HEK293 (cell line): Measurements from ENCODE around the gene ARFGAP1.
A peak's percentile ranks its signal among the peaks of the same experiment; 100 is the strongest.
"Not testable (repeated sequence)": the region's sequence is repeated elsewhere in the genome, so short reads cannot be mapped to it uniquely, and the experiment has no call there.

Source experiments
- CTCF ChIA-PET: fragments of 350-600 bp; formaldehyde crosslinking; extraction: SDS; loops from one replicate; lab custom pipeline; 2021; ENCODE audit warnings: antibody characterized with exemption; lab: Yijun Ruan, JAX
- POLR2A ChIA-PET: fragments of 300-600 bp; formaldehyde crosslinking; extraction: SDS; loops from one replicate; lab custom pipeline; 2020; ENCODE audit warnings: antibody characterized with exemption, inconsistent platforms; lab: Yijun Ruan, JAX
- H3K27ac ChIP-seq: fragments of 200-500 bp; sonication (Bioruptor generic); 2 replicates; pipeline ENCODE4 v1.5.1; 2014; ENCODE audit warnings: low read depth, low read length, control low read depth, inconsistent platforms; ENCODE audit errors: extremely low read depth
- H3K36me3 ChIP-seq, 2 experiments: fragments of 200-500 bp in 1 of 2; sonication (Bioruptor generic) in 1 of 2; 1 replicate in 1 of 2; 2 replicates in 1 of 2; pipeline ENCODE4 v1.5.1; 2014 to 2017; ENCODE audit warnings: inconsistent platforms in 2 of 2, low read length in 2 of 2; ENCODE audit not compliant: control insufficient read depth in 2 of 2, insufficient read depth in 1 of 2
- H3K4me1 ChIP-seq: fragments of 200-500 bp; sonication (Bioruptor generic); 2 replicates; pipeline ENCODE4 v1.5.1; 2014; ENCODE audit warnings: mild to moderate bottlenecking, low read length, inconsistent platforms; ENCODE audit not compliant: control insufficient read depth, insufficient read depth
- H3K4me3 ChIP-seq: 2 replicates; pipeline ENCODE4 v1.5.1; 2011; ENCODE audit warnings: low read depth, mild to moderate bottlenecking, control low read depth, low read length, moderate library complexity
- H3K9me3 ChIP-seq: fragments of 200-500 bp; sonication (Bioruptor generic); 2 replicates; pipeline ENCODE4 v1.5.1; 2014; ENCODE audit warnings: low read depth, low read length, inconsistent platforms; ENCODE audit not compliant: control insufficient read depth, insufficient read depth
- BCL11A ChIP-seq: fragments of 450-650 bp; formaldehyde crosslinking; IDR thresholded peaks from 2 replicates; pipeline ENCODE4 v1.5.1; 2016; ENCODE audit warnings: low read depth, missing biosample characterization, missing genetic modification characterization
- CTCF ChIP-seq: fragments of 450-650 bp; formaldehyde crosslinking; IDR thresholded peaks from 2 replicates; pipeline ENCODE4 v1.5.1; 2016; ENCODE audit warnings: missing biosample characterization, missing genetic modification characterization
- IKZF3 ChIP-seq: fragments of 450-650 bp; IDR thresholded peaks from 2 replicates; pipeline ENCODE4 v1.5.0; 2018; ENCODE audit warnings: missing biosample characterization, mild to moderate bottlenecking, missing genetic modification characterization, moderate library complexity
- KLF1 ChIP-seq: fragments of 450-650 bp; formaldehyde crosslinking; IDR thresholded peaks from 2 replicates; pipeline ENCODE4 v1.5.1; 2016; ENCODE audit warnings: missing biosample characterization, missing genetic modification characterization
- MEIS1 ChIP-seq: sonication (generic); formaldehyde crosslinking; IDR thresholded peaks from 2 replicates; pipeline ENCODE4 v1.8.1; 2022; ENCODE audit warnings: missing genetic modification reagents, mild to moderate bottlenecking, borderline replicate concordance
- PATZ1 ChIP-seq: fragments of 450-650 bp; formaldehyde crosslinking; IDR thresholded peaks from 2 replicates; pipeline ENCODE4 v1.5.1; 2016; ENCODE audit warnings: missing biosample characterization, missing genetic modification characterization
- SETDB1 ChIP-seq: IDR thresholded peaks from one replicate; pipeline ENCODE4 v1.6.1; 2017; ENCODE audit warnings: mild to moderate bottlenecking, low read length, moderate library complexity, mixed read lengths; ENCODE audit not compliant: insufficient read length
- ZFP3 ChIP-seq: fragments of 450-650 bp; formaldehyde crosslinking; IDR thresholded peaks from 2 replicates; pipeline ENCODE4 v1.5.1; 2016; ENCODE audit warnings: low read depth, missing biosample characterization, missing genetic modification characterization
- ZFP41 ChIP-seq: fragments of 450-650 bp; formaldehyde crosslinking; IDR thresholded peaks from 2 replicates; pipeline ENCODE4 v1.5.1; 2016; ENCODE audit warnings: missing biosample characterization, missing genetic modification characterization, borderline replicate concordance
- ZIC2 ChIP-seq: fragments of 450-650 bp; formaldehyde crosslinking; IDR thresholded peaks from 2 replicates; pipeline ENCODE4 v1.5.1; 2016; ENCODE audit warnings: missing biosample characterization, missing genetic modification characterization
- ZNF174 ChIP-seq: fragments of 450-650 bp; formaldehyde crosslinking; IDR thresholded peaks from 2 replicates; pipeline ENCODE4 v1.5.0; 2017; ENCODE audit warnings: missing biosample characterization, mild to moderate bottlenecking, missing genetic modification characterization
- ZNF311 ChIP-seq: fragments of 450-650 bp; formaldehyde crosslinking; IDR thresholded peaks from 2 replicates; pipeline ENCODE4 v1.5.1; 2017; ENCODE audit warnings: missing biosample characterization, missing genetic modification characterization, borderline replicate concordance
- ZNF350 ChIP-seq: fragments of 450-650 bp; formaldehyde crosslinking; IDR thresholded peaks from 2 replicates; pipeline ENCODE4 v1.5.0; 2017; ENCODE audit warnings: missing biosample characterization, mild to moderate bottlenecking, missing genetic modification characterization
- ZNF416 ChIP-seq: fragments of 450-650 bp; formaldehyde crosslinking; IDR thresholded peaks from 2 replicates; pipeline ENCODE4 v1.5.1; 2016; ENCODE audit warnings: missing biosample characterization, missing genetic modification characterization
- ZNF426 ChIP-seq: fragments of 450-650 bp; formaldehyde crosslinking; IDR thresholded peaks from 2 replicates; pipeline ENCODE4 v1.5.1; 2017; ENCODE audit warnings: missing biosample characterization, missing genetic modification characterization, mild to moderate bottlenecking, inconsistent platforms, moderate library complexity
- ZNF514 ChIP-seq: fragments of 450-650 bp; formaldehyde crosslinking; IDR thresholded peaks from 2 replicates; pipeline ENCODE4 v1.5.1; 2016; ENCODE audit warnings: missing biosample characterization, missing genetic modification characterization
- ZNF654 ChIP-seq: fragments of 450-650 bp; formaldehyde crosslinking; IDR thresholded peaks from 2 replicates; pipeline ENCODE4 v1.5.1; 2016; ENCODE audit warnings: low read depth, missing biosample characterization, missing genetic modification characterization
- ZSCAN4 ChIP-seq: fragments of 450-650 bp; formaldehyde crosslinking; IDR thresholded peaks from 2 replicates; pipeline ENCODE4 v1.5.1; 2017; ENCODE audit warnings: missing biosample characterization, missing genetic modification characterization
- ZXDB ChIP-seq: fragments of 450-650 bp; formaldehyde crosslinking; IDR thresholded peaks from 2 replicates; pipeline ENCODE4 v1.5.1; 2016; ENCODE audit warnings: missing biosample characterization, missing genetic modification characterization
- TF ChIP-seq, protein P1 (sequence below): fragments of 450-650 bp; formaldehyde crosslinking; optimal IDR thresholded peaks from 2 replicates; pipeline ENCODE3; 2016; ENCODE audit warnings: missing biosample characterization, mild to moderate bottlenecking, missing genetic modification characterization
- TF ChIP-seq, protein P2 (sequence below): fragments of 450-650 bp; IDR thresholded peaks from 2 replicates; pipeline ENCODE4 v1.5.1; 2018; ENCODE audit warnings: missing biosample characterization, mild to moderate bottlenecking, missing genetic modification characterization

ARFGAP1 gene

DNA sequence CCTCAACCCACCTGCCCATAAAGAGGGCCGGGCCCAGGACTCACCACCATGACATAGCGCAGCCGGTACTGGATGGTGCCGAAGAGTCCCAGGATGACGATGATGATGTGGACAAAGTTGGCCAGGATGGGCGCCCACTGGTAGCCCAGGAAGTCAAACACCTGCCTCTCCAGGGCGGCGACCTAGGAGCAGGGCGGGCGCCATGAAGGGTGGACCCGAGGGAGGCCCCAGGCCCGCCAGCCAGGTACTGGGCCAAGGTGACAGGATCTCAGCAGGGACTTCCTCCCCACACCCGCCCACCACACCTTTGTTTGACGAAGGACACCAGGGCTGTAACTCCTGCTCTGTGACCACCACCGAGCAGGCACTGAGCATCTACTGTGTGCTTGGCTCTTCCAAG is 22.7 kb upstream of the ARFGAP1 start:
- ChIA-PET CTCF (no interaction called here), POLR2A (no interaction called here)
- Histone ChIP-seq H3K9me3 (no peaks in the 10 kb centered on the region), H3K4me3 (no peak overlapping the region), H3K36me3 (no peaks in the 10 kb centered on the region), H3K4me1 (no peaks in the 10 kb centered on the region), H3K27ac (no peak overlapping the region)
- no peak for TF ChIP-seq ZNF514 (tag by site-specific recombination)
- no peak for TF ChIP-seq ZNF350 (tag by site-specific recombination)
- no peak for TF ChIP-seq ZXDB (tag by site-specific recombination)
- no peak for TF ChIP-seq ZIC2
- no peak for TF ChIP-seq SETDB1
- 0 out of 2 replicates have a peak, but pooled peaks have one; percentile 11 for TF ChIP-seq KLF1
- no peak for TF ChIP-seq MEIS1 (CRISPR knock-in tag)

- POLR2A ChIA-PET, H3K9me3 ChIP-seq: not testable (repeated sequence)
These were observed 21.3 kb upstream of the ARFGAP1 start for GRCh38 chr20:63251350-63251749.

DNA sequence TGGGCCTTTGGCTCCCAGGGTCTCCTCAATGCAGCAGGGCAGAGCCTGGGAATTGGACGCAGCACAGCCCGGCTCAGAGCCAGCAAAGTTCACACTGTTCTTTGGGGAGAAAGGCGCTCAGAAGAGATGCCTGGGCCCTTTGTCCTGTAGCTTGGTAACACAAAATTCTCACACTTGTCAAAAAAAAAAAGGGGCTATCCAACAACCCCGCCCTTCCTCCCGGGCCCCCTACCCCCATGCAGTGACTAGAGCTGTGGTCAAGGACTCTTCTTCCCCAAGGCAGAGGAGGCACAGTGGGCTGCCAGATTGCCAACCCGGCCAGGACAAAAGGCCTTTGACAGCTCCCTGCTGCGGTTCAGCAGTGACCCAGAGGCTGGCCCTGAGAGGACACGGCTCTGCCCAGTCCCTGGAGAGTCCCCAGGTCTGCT is 20.3 kb upstream of the ARFGAP1 start:
- Histone ChIP-seq H3K4me3 (no peak overlapping the region), H3K4me1 (no peaks in the 10 kb centered on the region), H3K9me3 (no peaks in the 10 kb centered on the region), H3K36me3 (no peaks in the 10 kb centered on the region), H3K27ac (no peak overlapping the region)
- ChIA-PET CTCF (interaction anchor here (1.6 to 4.1 kb wide), 4 partner anchors 11 to 32 kb away, joined by 4 to 53 read pairs (median 4); partner anchors contain the start of gene BIRC7), POLR2A (no interaction called here)
- TF ChIP-seq ZNF426 (no peak), ZNF654 (no peak), IKZF3 (tag by site-specific recombination) (no peak), ZNF416 (tag by site-specific recombination) (no peak), ZFP3 (tag by site-specific recombination) (no peak), ZSCAN4 (tag by site-specific recombination) (no peak), ZNF311 (tag by site-specific recombination) (no peak), ZFP41 (tag by site-specific recombination) (no peak), ZNF174 (tag by site-specific recombination) (no peak), CTCF (tag by site-specific recombination) (no peak), PATZ1 (tag by site-specific recombination) (no peak), BCL11A (tag by site-specific recombination) (no peak)
- TF ChIP-seq, protein P1, sequence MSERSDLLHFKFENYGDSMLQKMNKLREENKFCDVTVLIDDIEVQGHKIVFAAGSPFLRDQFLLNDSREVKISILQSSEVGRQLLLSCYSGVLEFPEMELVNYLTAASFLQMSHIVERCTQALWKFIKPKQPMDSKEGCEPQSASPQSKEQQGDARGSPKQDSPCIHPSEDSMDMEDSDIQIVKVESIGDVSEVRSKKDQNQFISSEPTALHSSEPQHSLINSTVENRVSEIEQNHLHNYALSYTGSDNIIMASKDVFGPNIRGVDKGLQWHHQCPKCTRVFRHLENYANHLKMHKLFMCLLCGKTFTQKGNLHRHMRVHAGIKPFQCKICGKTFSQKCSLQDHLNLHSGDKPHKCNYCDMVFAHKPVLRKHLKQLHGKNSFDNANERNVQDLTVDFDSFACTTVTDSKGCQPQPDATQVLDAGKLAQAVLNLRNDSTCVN (tag by site-specific recombination) = no peak
- TF ChIP-seq, protein P2, sequence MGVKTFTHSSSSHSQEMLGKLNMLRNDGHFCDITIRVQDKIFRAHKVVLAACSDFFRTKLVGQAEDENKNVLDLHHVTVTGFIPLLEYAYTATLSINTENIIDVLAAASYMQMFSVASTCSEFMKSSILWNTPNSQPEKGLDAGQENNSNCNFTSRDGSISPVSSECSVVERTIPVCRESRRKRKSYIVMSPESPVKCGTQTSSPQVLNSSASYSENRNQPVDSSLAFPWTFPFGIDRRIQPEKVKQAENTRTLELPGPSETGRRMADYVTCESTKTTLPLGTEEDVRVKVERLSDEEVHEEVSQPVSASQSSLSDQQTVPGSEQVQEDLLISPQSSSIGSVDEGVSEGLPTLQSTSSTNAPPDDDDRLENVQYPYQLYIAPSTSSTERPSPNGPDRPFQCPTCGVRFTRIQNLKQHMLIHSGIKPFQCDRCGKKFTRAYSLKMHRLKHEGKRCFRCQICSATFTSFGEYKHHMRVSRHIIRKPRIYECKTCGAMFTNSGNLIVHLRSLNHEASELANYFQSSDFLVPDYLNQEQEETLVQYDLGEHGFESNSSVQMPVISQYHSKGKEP = no peak

More at GRCh38 chr20:63251350-63251749, 21.3 kb upstream of the ARFGAP1 start:
- not testable (repeated sequence) for H3K4me3 ChIP-seq, H3K36me3 ChIP-seq, H3K27ac ChIP-seq, H3K4me1 ChIP-seq
- TF ChIP-seq, protein P1 (tag by site-specific recombination) = peak; percentile 22
- CTCF ChIA-PET = interaction anchor here (0.6 to 4.1 kb wide), 7 partner anchors 19 to 70 kb away, joined by 3 to 53 read pairs (median 3); partner anchors contain the start of gene ARFGAP1
